Activated CD4-positive, alpha-beta memory T cell treated with anti-CD3 and anti-CD28 coated beads, Interleukin-2, amount 10 ng/mL, durations not matched to agents 7 days and 5 days (primary cell): ENCODE measurements around the gene AMOTL1. TPM values are rescaled to one million over a fixed set of nuclear protein-coding genes. Genes with fewer than 3 reads are reported as not detected.

Experiments used
- CTCF ChIA-PET: fragments of 350-600 bp; sonication (Branson Sonifier 250); formaldehyde crosslinking; loops from one replicate; lab custom pipeline; 2021; ENCODE audit warnings: antibody characterized with exemption, inconsistent platforms; lab: Charles Lee
- POLR2A ChIA-PET: fragments of 350-600 bp; sonication (Branson Sonifier 250); formaldehyde crosslinking; loops from one replicate; lab custom pipeline; 2021; ENCODE audit warnings: antibody characterized with exemption; lab: Charles Lee
- DNase-seq: peaks from one replicate; pipeline ENCODE4 v3.0.0-alpha.2; 2020
- H3K27ac Mint-ChIP-seq: one replicate; pipeline ENCODE4 v1.8.0; 2021; ENCODE audit warnings: mild to moderate bottlenecking, mixed read lengths
- H3K27me3 Mint-ChIP-seq: one replicate; pipeline ENCODE4 v1.8.0; 2021; ENCODE audit warnings: mixed read lengths
- H3K36me3 Mint-ChIP-seq: one replicate; pipeline ENCODE4 v1.8.0; 2021; ENCODE audit warnings: low read depth, mixed read lengths
- H3K4me1 Mint-ChIP-seq: one replicate; pipeline ENCODE4 v1.8.0; 2021; ENCODE audit warnings: mixed read lengths
- H3K4me3 Mint-ChIP-seq: one replicate; pipeline ENCODE4 v1.8.0; 2021; ENCODE audit warnings: mild to moderate bottlenecking, mixed read lengths
- H3K9me3 Mint-ChIP-seq: one replicate; pipeline ENCODE4 v1.8.0; 2021; ENCODE audit warnings: mixed read lengths
- total RNA-seq, 2 experiments: library from RNA; stranded (reverse); gene quantifications; one replicate each; pipeline ENCODE4 v1.2.3, GENCODE V29; 2021

AMOTL1 gene
- total RNA-seq, 2 experiments from 2014 or later: 4.0 to 4.3 TPM

- H3K4me3 Mint-ChIP-seq: no peak overlapping the region
- DNase-seq: no peak
- peaks cover 8% of the 10 kb centered on the region for H3K4me1 Mint-ChIP-seq
- H3K27me3 Mint-ChIP-seq: peaks cover 9% of the 10 kb centered on the region
- no peaks in the 10 kb centered on the region for H3K36me3 Mint-ChIP-seq
- POLR2A ChIA-PET: no interaction called here
- no peak overlapping the region for H3K27ac Mint-ChIP-seq
- H3K9me3 Mint-ChIP-seq: no peaks in the 10 kb centered on the region
- CTCF ChIA-PET: interaction anchor here (1.3 to 1.4 kb wide), 2 partner anchors 51 to 52 kb away, joined by 3 read pairs; no protein-coding TSS in a partner anchor
Measured at GRCh38 chr11:94734563-94735275, 33.4 kb upstream of the AMOTL1 start.

GRCh38 chr11:94735907-94736306 is 32.2 kb upstream of the AMOTL1 start:
- no peak for DNase-seq
- peaks cover 6% of the 10 kb centered on the region for H3K27me3 Mint-ChIP-seq
- H3K27ac Mint-ChIP-seq: no peak overlapping the region
- POLR2A ChIA-PET: no interaction called here
- H3K4me1 Mint-ChIP-seq: peaks cover 10% of the 10 kb centered on the region
- H3K36me3 Mint-ChIP-seq: no peaks in the 10 kb centered on the region
- no peaks in the 10 kb centered on the region for H3K9me3 Mint-ChIP-seq
- CTCF ChIA-PET: no interaction called here
- H3K4me3 Mint-ChIP-seq: no peak overlapping the region

GRCh38 chr11:94737171-94737611 is 31.0 kb upstream of the AMOTL1 start:
- Mint-ChIP-seq H3K9me3 (no peaks in the 10 kb centered on the region), H3K4me3 (no peak overlapping the region), H3K4me1 (peaks cover 19% of the 10 kb centered on the region), H3K27ac (no peak overlapping the region), H3K36me3 (no peaks in the 10 kb centered on the region), H3K27me3 (peaks cover 16% of the 10 kb centered on the region)
- POLR2A ChIA-PET: no interaction called here
- CTCF ChIA-PET: no interaction called here
- no peak for DNase-seq

GRCh38 chr11:94738746-94739145 is 29.4 kb upstream of the AMOTL1 start:
- POLR2A ChIA-PET: no interaction called here
- CTCF ChIA-PET: no interaction called here

GRCh38 chr11:94739331-94739730 is 28.8 kb upstream of the AMOTL1 start:
- H3K9me3 Mint-ChIP-seq: no peaks in the 10 kb centered on the region
- peaks cover 19% of the 10 kb centered on the region for H3K4me1 Mint-ChIP-seq
- CTCF ChIA-PET: no interaction called here
- no peak overlapping the region for H3K27ac Mint-ChIP-seq
- POLR2A ChIA-PET: no interaction called here
- no peak overlapping the region for H3K4me3 Mint-ChIP-seq
- H3K27me3 Mint-ChIP-seq: peaks cover 30% of the 10 kb centered on the region
- DNase-seq: no peak
- H3K36me3 Mint-ChIP-seq: no peaks in the 10 kb centered on the region

More at GRCh38 chr11:94738746-94739145, 29.4 kb upstream of the AMOTL1 start:
- no peaks in the 10 kb centered on the region for H3K9me3 Mint-ChIP-seq
- H3K4me1 Mint-ChIP-seq: peaks cover 19% of the 10 kb centered on the region
- H3K27ac Mint-ChIP-seq: no peak overlapping the region
- no peak for DNase-seq
- peaks cover 29% of the 10 kb centered on the region for H3K27me3 Mint-ChIP-seq
- no peaks in the 10 kb centered on the region for H3K36me3 Mint-ChIP-seq
- no peak overlapping the region for H3K4me3 Mint-ChIP-seq

GRCh38 chr11:94740083-94741021 is 27.8 kb upstream of the AMOTL1 start:
- peak overlapping the region; percentile 36 for H3K4me3 Mint-ChIP-seq
- no peaks in the 10 kb centered on the region for H3K36me3 Mint-ChIP-seq
- POLR2A ChIA-PET: no interaction called here
- H3K27me3 Mint-ChIP-seq: peaks cover 32% of the 10 kb centered on the region
- no peak for DNase-seq
- no peak overlapping the region for H3K27ac Mint-ChIP-seq
- no peaks in the 10 kb centered on the region for H3K9me3 Mint-ChIP-seq
- peaks cover 11% of the 10 kb centered on the region for H3K4me1 Mint-ChIP-seq
- CTCF ChIA-PET: no interaction called here

- no peaks in the 10 kb centered on the region for H3K9me3 Mint-ChIP-seq
- POLR2A ChIA-PET: no interaction called here
- peak overlapping the region; percentile 36 for H3K4me3 Mint-ChIP-seq
- no peak overlapping the region for H3K27ac Mint-ChIP-seq
- DNase-seq: no peak
- H3K27me3 Mint-ChIP-seq: peaks cover 37% of the 10 kb centered on the region
- H3K36me3 Mint-ChIP-seq: no peaks in the 10 kb centered on the region
- H3K4me1 Mint-ChIP-seq: peaks cover 11% of the 10 kb centered on the region
- CTCF ChIA-PET: interaction anchor here (1.5 kb wide), 1 partner anchor 12 kb away, joined by 4 read pairs; no protein-coding TSS in a partner anchor
Measured at GRCh38 chr11:94741022-94741679, 27.0 kb upstream of the AMOTL1 start.

- peaks cover 47% of the 10 kb centered on the region for H3K27me3 Mint-ChIP-seq
- H3K4me3 Mint-ChIP-seq: no peak overlapping the region
- no peaks in the 10 kb centered on the region for H3K9me3 Mint-ChIP-seq
- ChIA-PET CTCF (interaction anchor here (1.5 kb wide), 1 partner anchor 13 kb away, joined by 4 read pairs; no protein-coding TSS in a partner anchor), POLR2A (no interaction called here)
- no peak for DNase-seq
- no peak overlapping the region for H3K27ac Mint-ChIP-seq
- H3K4me1 Mint-ChIP-seq: peaks cover 11% of the 10 kb centered on the region
- H3K36me3 Mint-ChIP-seq: no peaks in the 10 kb centered on the region
Measured at GRCh38 chr11:94742665-94743064, 25.5 kb upstream of the AMOTL1 start.

- H3K27ac Mint-ChIP-seq: no peak overlapping the region
Measured at GRCh38 chr11:94746721-94747120, 21.4 kb upstream of the AMOTL1 start.

GRCh38 chr11:94747146-94747545 is 21.0 kb upstream of the AMOTL1 start:
- no peak for DNase-seq
- Mint-ChIP-seq H3K27ac (no peak overlapping the region), H3K4me1 (no peaks in the 10 kb centered on the region), H3K36me3 (no peaks in the 10 kb centered on the region), H3K4me3 (no peak overlapping the region), H3K9me3 (no peaks in the 10 kb centered on the region), H3K27me3 (peaks cover 50% of the 10 kb centered on the region)
- ChIA-PET POLR2A (no interaction called here), CTCF (interaction anchor here (1.4 kb wide), 1 partner anchor 225 kb away, joined by 3 read pairs; no protein-coding TSS in a partner anchor)

More at GRCh38 chr11:94746721-94747120, 21.4 kb upstream of the AMOTL1 start:
- H3K4me1 Mint-ChIP-seq: peaks cover 1% of the 10 kb centered on the region
- H3K4me3 Mint-ChIP-seq: no peak overlapping the region
- no peak for DNase-seq
- H3K36me3 Mint-ChIP-seq: no peaks in the 10 kb centered on the region
- CTCF ChIA-PET: interaction anchor here (1.4 kb wide), 1 partner anchor 225 kb away, joined by 3 read pairs; no protein-coding TSS in a partner anchor
- peaks cover 50% of the 10 kb centered on the region for H3K27me3 Mint-ChIP-seq
- no peaks in the 10 kb centered on the region for H3K9me3 Mint-ChIP-seq
- POLR2A ChIA-PET: no interaction called here

- H3K4me1 Mint-ChIP-seq: no peaks in the 10 kb centered on the region
- H3K9me3 Mint-ChIP-seq: no peaks in the 10 kb centered on the region
- ChIA-PET CTCF (no interaction called here), POLR2A (no interaction called here)
- H3K36me3 Mint-ChIP-seq: no peaks in the 10 kb centered on the region
- H3K27me3 Mint-ChIP-seq: peaks cover 48% of the 10 kb centered on the region
- H3K4me3 Mint-ChIP-seq: no peak overlapping the region
- DNase-seq: no peak
- no peak overlapping the region for H3K27ac Mint-ChIP-seq
Measured at GRCh38 chr11:94747601-94748041, 20.5 kb upstream of the AMOTL1 start.

- Mint-ChIP-seq H3K27me3 (peaks cover 45% of the 10 kb centered on the region), H3K4me3 (no peak overlapping the region), H3K27ac (no peak overlapping the region), H3K4me1 (no peaks in the 10 kb centered on the region), H3K9me3 (no peaks in the 10 kb centered on the region), H3K36me3 (no peaks in the 10 kb centered on the region)
- no peak for DNase-seq
- ChIA-PET CTCF (no interaction called here), POLR2A (no interaction called here)
Measured at GRCh38 chr11:94749369-94749768, 18.8 kb upstream of the AMOTL1 start.
